ENCODE results near the gene FOXQ1. TPM values are rescaled to one million over a fixed set of nuclear protein-coding genes. Genes with fewer than 3 reads are reported as not detected.

FOXQ1 gene
- total and polyA plus RNA-seq, 2 of the 13 experiments (the other 11 are each of a cell fraction or from before 2014, with no cell fraction given): 35.2 to 39.8 TPM

GRCh38 chr6:1267790-1268762 is 43.8 kb upstream of the FOXQ1 start (continued):
- TF ChIP-seq STAT6 (CRISPR knock-in tag; IDR thresholded peaks at IDR 0.05; ENCODE audit: borderline replicate concordance) (peak; percentile 98), NFE2 (CRISPR knock-in tag; IDR thresholded peaks at IDR 0.05) (no peak), ZNF550 (CRISPR knock-in tag; IDR thresholded peaks at IDR 0.05; ENCODE audit: borderline replicate concordance) (no peak; the same call in 1 of the 2 replicates), AGO1 (IDR thresholded peaks at IDR 0.05; ENCODE audit: low read depth, low read length, poor library complexity, severe bottlenecking) (no peak), ZNF292 (CRISPR knock-in tag; IDR thresholded peaks at IDR 0.05; ENCODE audit: borderline replicate concordance, low read depth) (peak; percentile 94), SETDB1 (CRISPR knock-in tag; IDR thresholded peaks at IDR 0.05; ENCODE audit: borderline replicate concordance) (no peak), SP1 (IDR thresholded peaks at IDR 0.05) (no peak), SP1 (CRISPR knock-in tag; IDR thresholded peaks at IDR 0.05) (peak; percentile 60; the same call in 1 of the 2 replicates), HES4 (CRISPR knock-in tag; IDR thresholded peaks at IDR 0.05; ENCODE audit: borderline replicate concordance) (no peak), DPF2 (CRISPR knock-in tag; IDR thresholded peaks at IDR 0.05; ENCODE audit: borderline replicate concordance, low read depth) (peak; percentile 100), KLF11 (CRISPR knock-in tag; IDR thresholded peaks at IDR 0.05) (peak; percentile 67; the same call in 1 of the 2 replicates), HINFP (CRISPR knock-in tag; IDR thresholded peaks at IDR 0.05; ENCODE audit: low read depth) (peak; percentile 73; the same call in 1 of the 2 replicates), GRHL1 (CRISPR knock-in tag; conservative IDR thresholded peaks at IDR 0.05) (no peak), CREB3 (CRISPR knock-in tag; IDR thresholded peaks at IDR 0.05) (peak; percentile 80; the same call in 1 of the 2 replicates), GFI1 (CRISPR knock-in tag; IDR thresholded peaks at IDR 0.05; ENCODE audit: borderline replicate concordance) (peak; percentile 95), ZBTB42 (CRISPR knock-in tag; IDR thresholded peaks at IDR 0.05) (no peak; the same call in 1 of the 2 replicates), NFIB (CRISPR knock-in tag; IDR thresholded peaks at IDR 0.05; ENCODE audit: borderline replicate concordance) (no peak), ELK4 (CRISPR knock-in tag; IDR thresholded peaks at IDR 0.05; ENCODE audit: borderline replicate concordance) (no peak), ZNF737 (CRISPR knock-in tag; IDR thresholded peaks at IDR 0.05; ENCODE audit: borderline replicate concordance) (no peak), ZNF343 (CRISPR knock-in tag; IDR thresholded peaks at IDR 0.05) (no peak; the same call in 1 of the 2 replicates)
